GM10847 (cell line): Measurements from ENCODE around the gene NECTIN2.

Experiments used
- POLR2A ChIP-seq: IDR thresholded peaks from 2 replicates; pipeline ENCODE4 v1.6.1; 2011; ENCODE audit not compliant: insufficient read length; ENCODE audit errors: extremely low read depth

Gene NECTIN2

DNA sequence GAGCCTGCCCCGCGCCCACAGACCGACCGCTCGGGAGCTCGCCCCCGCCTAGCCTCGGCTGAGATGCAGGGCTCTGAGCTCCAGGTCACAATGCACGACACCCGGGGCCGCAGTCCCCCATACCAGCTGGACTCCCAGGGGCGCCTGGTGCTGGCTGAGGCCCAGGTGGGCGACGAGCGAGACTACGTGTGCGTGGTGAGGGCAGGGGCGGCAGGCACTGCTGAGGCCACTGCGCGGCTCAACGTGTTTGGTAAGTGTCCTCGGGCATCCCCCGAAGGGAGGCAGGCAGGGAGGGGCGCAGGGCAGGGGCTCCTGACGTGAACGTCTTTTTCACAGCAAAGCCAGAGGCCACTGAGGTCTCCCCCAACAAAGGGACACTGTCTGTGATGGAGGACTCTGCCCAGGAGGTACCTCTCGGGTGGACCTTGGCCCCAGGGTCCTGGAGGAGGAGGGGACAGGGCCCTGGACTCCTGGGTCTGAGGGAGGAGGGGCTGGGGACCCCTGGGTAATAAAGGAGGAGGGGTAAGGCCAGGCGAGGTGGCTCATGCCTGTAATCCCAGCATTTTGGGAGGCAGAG lies 33.9 kb upstream of the NECTIN2 start:
- TF ChIP-seq POLR2A = no peak

DNA sequence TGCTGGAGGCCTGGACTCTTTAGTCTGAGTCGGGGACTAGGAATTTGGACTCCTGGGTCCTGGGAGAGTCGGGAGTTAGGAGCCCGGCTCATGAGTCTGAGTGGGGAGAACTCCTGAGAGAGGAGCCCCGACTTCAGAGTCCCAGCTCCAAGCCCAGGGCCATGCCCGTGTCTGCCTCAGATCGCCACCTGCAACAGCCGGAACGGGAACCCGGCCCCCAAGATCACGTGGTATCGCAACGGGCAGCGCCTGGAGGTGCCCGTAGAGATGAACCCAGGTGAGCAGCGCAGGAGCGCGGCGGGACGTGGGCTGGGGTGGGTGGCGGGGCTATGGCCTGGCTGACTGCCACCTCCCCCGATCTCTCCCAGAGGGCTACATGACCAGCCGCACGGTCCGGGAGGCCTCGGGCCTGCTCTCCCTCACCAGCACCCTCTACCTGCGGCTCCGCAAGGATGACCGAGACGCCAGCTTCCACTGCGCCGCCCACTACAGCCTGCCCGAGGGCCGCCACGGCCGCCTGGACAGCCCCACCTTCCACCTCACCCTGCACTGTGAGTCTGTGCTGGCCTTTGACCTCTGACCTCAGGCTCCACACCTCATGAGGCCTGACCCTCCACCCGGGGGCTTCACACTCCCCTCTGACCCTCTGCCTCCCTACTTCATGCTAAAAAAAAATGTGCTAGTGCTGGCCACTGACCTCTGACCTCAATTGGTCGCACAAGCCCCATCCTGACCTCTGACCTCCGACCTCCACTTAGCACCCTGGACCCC lies 32.8 kb upstream of the NECTIN2 start:
- TF ChIP-seq POLR2A = no peak

DNA sequence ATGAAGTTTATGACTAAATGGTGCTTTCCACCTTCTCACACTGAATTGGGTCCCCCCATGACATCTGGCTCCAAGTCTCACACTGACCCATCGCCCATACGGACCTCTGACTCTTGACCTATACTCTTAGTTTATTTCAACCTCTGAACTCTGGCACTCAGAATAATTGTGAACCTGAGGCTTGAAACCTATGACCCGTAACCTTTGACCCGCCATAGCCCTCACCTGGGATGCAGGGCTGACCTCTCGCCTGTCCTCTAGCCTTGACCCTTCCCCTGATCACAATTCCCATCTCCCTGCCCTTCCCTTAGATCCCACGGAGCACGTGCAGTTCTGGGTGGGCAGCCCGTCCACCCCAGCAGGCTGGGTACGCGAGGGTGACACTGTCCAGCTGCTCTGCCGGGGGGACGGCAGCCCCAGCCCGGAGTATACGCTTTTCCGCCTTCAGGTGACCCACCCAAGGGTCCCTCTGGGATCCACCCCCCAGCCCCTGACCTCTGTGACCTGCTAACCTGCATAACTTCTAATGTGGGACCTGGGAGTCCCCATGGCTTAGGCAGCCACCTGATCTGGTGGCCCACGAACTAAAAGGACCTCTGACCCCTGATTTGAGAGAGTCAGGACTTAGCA lies 32.1 kb upstream of the NECTIN2 start:
- TF ChIP-seq POLR2A = no peak

DNA sequence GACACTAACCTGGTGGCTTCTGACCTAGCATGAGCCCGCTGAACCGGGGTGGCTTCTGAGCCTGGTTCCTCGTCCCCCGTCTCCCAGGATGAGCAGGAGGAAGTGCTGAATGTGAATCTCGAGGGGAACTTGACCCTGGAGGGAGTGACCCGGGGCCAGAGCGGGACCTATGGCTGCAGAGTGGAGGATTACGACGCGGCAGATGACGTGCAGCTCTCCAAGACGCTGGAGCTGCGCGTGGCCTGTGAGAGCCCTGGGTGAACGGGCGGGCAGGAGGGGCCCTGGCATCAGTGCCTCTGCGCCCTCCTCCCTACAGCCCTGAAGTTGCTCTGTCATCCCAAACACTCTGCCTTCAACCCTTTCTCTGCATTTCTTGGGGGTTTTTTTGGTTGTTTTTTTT lies 31.6 kb upstream of the NECTIN2 start:
- no peak for TF ChIP-seq POLR2A

DNA sequence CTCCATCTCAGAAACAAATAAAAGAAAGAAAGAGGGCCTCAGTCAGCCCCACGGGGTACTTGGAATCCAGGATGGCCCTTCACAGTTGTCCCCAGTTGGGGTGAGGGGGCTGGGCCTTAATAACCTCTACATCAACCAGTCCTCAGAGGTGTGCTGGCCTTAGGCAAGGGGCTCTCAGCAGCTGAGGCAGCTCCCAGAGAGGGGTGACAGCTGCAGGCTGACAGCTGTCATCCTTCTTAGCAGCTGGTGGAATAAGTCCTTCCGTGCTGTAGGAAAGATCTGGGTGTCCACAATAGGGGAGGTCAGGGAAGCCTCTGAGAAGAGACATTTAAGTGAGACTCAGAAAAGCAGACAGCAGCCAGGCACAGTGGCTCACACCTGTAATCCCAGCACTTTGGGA lies 29.8 kb upstream of the NECTIN2 start:
- no peak for TF ChIP-seq POLR2A

DNA sequence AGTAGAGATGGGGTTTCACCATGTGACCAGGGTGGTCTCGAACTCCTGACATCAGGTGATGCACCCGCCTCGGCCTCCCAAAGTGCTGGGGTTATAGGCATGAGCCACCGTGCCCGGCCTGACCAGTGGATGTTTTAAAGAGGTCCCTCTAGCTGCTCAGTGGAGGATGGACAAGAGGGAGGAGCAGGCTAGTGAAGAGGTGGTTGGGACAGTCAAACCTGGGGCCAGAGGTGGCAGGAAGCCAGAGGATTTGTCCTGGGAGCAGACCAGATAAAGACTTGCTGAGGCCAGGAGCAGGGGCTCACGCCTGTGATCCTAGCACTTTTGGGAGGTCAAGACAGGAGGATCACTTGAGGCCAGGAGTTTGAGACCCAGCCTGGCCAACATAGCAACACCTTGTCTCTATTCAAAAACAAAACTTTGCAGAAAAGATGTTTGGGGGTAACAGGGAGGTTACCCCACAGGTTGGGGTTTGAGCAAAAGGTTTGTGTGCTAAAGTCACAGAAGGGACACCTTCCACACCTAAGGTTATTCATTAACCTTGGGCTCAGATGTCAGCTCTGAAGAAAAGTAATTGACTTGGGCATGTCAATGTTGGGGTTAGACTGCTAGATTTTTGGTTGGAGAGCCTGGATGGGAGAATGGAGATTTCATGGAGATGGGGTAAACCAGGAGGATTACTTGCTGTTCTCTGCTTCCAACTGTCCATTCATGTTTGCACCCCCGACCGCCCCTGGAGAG lies 28.2 kb upstream of the NECTIN2 start:
- no peak for TF ChIP-seq POLR2A

DNA sequence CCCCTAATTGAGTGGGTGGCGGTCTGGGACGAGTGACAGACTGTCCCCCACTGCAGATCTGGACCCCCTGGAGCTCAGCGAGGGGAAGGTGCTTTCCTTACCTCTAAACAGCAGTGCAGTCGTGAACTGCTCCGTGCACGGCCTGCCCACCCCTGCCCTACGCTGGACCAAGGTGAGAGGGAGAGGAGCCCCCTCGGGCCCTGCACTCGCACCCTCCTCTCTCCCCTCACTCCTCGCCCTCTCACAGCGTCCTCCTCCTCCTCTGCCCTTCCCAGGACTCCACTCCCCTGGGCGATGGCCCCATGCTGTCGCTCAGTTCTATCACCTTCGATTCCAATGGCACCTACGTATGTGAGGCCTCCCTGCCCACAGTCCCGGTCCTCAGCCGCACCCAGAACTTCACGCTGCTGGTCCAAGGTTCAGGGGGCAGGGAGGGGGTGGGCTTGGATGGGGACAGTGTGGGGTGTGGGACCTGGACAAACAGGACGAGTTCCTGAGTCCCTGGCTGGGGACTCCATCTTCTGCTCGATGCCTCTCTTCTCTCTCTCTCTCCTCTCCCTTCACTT lies 27.5 kb upstream of the NECTIN2 start:
- TF ChIP-seq POLR2A = no peak

DNA sequence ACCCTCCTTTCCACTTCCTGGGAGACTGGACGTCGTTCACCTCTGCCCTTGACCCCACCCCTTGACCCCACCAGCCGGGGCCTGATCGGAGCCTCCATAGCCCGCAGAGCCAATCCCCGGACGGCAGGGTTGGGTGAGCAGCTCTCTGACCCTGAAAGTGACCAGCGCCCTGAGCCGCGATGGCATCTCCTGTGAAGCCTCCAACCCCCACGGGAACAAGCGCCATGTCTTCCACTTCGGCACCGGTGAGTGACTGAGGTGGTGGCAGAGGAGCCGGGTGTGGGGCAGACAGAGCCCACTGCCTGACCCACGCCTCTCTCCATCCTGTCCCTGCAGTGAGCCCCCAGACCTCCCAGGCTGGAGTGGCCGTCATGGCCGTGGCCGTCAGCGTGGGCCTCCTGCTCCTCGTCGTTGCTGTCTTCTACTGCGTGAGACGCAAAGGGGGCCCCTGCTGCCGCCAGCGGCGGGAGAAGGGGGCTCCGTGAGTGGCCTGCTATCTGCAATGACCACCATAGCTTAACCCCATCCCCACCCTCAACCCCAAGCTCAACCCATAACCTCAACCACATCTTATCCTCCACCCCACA lies 26.8 kb upstream of the NECTIN2 start:
- TF ChIP-seq POLR2A = no peak

DNA sequence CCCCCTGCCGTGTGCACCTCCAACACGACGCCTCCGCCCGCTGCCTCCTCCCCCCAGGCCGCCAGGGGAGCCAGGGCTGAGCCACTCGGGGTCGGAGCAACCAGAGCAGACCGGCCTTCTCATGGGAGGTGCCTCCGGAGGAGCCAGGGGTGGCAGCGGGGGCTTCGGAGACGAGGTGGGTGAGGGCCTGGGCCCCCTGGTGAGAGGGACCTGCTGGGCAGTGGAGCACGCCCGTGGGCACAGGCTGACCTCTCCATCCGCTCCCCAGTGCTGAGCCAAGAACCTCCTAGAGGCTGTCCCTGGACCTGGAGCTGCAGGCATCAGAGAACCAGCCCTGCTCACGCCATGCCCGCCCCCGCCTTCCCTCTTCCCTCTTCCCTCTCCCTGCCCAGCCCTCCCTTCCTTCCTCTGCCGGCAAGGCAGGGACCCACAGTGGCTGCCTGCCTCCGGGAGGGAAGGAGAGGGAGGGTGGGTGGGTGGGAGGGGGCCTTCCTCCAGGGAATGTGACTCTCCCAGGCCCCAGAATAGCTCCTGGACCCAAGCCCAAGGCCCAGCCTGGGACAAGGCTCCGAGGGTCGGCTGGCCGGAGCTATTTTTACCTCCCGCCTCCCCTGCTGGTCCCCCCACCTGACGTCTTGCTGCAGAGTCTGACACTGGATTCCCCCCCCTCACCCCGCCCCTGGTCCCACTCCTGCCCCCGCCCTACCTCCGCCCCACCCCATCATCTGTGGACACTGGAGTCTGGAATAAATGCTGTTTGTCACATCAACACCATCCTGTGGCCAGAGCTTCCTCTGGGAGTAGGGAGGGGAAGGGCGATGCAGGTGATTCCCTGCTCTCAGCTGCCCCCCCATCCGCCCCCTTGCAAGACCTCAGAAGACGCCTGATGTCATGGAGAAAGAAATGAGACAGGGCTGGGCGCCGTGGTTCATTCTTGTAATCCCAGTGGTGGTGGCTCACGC lies 25.2 kb upstream of the NECTIN2 start:
- TF ChIP-seq POLR2A = no peak

DNA sequence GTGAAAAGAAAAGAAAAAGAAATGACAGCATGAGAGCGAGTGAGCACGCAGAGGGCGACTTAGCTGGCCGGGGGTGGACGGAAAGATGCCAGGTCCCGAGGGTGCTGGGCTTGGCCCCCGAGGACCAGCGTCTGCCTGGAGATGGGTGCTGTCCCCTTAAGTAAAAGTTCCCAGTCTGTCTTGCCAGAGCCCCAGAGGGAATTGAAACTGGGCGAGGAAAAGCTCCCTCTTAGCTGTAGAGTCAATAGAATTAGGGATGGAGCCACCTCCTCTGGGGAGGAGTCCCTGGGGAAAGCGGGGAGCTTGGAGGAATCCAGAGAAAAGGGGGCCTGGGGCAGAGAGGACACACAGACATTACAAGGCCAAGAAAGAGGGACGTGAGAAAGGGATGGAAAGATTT lies 23.9 kb upstream of the NECTIN2 start:
- TF ChIP-seq POLR2A = no peak

DNA sequence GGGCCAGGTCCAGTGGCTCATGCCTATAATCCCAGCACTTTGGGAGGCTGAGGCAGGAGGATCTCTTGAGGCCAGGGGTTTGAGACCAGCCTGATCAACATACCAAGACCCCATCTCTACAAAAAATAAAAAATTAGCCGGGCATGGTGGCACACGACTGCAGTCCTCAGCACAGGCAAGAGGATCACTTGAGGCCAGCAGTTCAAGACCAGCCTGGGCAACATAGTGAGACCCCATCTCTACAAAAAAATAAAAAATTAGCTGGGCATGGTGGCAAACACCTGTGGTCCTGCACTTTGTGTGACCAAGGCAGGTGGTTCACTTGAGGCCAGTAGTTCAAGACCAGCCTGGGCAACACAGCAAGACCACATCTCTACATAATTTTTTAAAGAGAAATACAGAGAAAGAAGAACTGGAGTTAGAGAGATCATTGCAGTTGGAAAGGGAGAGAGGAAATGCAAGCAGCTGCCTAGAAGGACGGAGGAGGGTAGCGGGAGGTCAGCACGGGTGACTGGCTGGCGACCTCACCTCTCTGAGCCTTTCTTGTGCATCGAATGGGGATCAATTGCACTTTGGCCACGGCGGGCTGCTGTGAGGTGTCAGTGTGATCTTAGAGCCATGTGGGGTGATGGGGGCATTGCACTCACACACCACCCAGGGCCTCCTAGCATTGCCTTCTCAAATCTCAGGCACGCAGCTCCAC lies 23.3 kb upstream of the NECTIN2 start:
- TF ChIP-seq POLR2A = no peak

DNA sequence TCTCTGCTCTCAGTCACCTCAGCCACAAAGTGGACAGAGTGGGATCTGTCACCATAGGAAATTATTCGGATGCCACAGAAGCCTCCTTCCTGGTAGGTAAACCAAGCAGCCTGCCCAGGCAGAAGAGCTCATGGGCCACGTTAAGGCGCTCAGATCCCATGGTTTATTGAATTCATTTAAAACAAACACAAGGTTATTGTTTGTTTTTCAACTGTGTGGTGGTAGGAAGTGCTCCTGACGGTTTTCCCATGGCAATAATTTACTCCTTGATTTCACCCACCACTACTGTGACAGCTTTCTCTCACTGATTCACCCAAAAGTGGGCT lies 22.8 kb upstream of the NECTIN2 start:
- TF ChIP-seq POLR2A = no peak

DNA sequence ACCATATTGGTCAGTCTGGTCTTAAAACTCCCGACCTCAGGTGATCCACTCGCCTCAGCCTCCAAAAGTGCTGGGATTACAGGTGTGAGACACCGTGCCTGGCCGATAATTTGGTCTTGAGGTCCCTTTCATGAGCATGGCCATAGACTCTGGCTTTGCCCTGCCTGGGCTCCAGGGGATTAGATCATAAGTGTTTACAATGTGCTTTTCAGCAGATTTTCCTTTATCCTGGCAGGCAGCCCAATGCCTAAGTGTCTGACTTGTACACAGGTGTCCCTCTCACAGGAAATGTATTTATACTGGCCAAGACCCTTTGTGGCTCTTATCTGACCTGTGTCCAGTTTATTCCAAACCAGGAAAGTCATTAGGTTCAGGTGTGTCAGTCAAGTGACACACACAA lies 21.3 kb upstream of the NECTIN2 start:
- TF ChIP-seq POLR2A = no peak

DNA sequence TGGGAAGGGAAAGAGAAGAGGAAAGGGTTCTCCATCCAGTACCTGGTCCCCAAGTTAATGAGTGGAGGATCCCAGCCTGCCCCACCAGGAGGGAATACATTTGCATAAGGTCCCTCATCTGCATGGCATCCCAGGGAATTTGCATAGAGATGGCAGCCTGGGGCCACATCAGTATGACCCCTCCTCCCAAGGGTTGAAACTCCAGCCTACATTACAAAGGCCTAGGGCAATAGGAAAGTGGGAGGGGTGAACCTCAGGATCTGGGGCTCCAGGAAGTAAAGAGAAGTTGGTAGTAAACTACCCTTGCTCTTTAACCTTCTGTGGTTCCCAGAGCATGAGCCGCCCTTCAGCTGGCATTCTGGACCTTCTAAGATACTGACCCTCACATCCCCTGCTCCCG lies 6.8 kb upstream of the NECTIN2 start:
- TF ChIP-seq POLR2A = no peak

DNA sequence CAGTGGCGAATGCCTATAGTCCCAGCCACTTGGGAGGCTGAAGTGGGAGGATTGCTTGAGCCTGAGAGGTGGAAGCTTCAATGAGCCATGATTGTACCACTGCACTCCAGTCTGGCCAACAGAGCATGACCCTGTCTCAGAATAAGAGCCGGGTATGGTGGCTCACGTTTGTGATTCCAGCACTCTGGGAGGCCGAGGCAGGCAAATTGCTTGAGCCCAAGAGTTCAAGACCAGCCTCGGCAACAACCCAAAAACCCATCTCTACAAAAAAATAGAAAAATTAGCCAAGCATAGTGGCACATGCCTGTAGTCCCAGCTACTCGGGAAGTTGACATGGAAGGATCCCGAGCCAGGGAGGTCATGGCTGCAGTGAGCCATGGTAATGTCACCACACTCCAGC lies 5.3 kb upstream of the NECTIN2 start:
- no peak for TF ChIP-seq POLR2A
